Neural progenitor cell (in vitro differentiated cells): Measurements from ENCODE around the gene PAGE5. TPM values are rescaled to one million over a fixed set of nuclear protein-coding genes. Genes with fewer than 3 reads are reported as not detected.

ENCODE experiments used
- DNase-seq: peaks from one replicate; pipeline ENCODE4 v3.0.0-alpha.2; 2016; ENCODE audit warnings: low spot score
- H2AFZ ChIP-seq: fragments of 200-600 bp; sonication (generic); replicated peaks from 2 replicates; pipeline ENCODE4 v1.6.1; 2016; ENCODE audit warnings: antibody characterized with exemption
- H3F3A ChIP-seq: fragments of 200-600 bp; sonication (generic); 2 replicates; pipeline ENCODE4 v1.6.1; 2016; ENCODE audit warnings: antibody characterized with exemption, low read depth
- H3K27ac ChIP-seq: fragments of 200-600 bp; sonication (generic); 2 replicates; pipeline ENCODE4 v1.5.1; 2016; ENCODE audit warnings: mild to moderate bottlenecking
- H3K27me3 ChIP-seq: fragments of 200-600 bp; sonication (generic); 2 replicates; pipeline ENCODE4 v1.6.1; 2016; ENCODE audit warnings: mild to moderate bottlenecking, moderate library complexity
- H3K36me3 ChIP-seq: fragments of 200-600 bp; sonication (generic); 2 replicates; pipeline ENCODE4 v1.5.1; 2016
- H3K4me1 ChIP-seq: fragments of 200-600 bp; sonication (generic); 2 replicates; pipeline ENCODE4 v1.6.1; 2016; ENCODE audit warnings: mixed run types
- H3K4me2 ChIP-seq: fragments of 200-600 bp; sonication (generic); 2 replicates; pipeline ENCODE4 v1.6.1; 2016
- H3K4me3 ChIP-seq: fragments of 200-600 bp; sonication (generic); 2 replicates; pipeline ENCODE4 v1.5.1; 2016
- H3K79me2 ChIP-seq: fragments of 200-600 bp; sonication (generic); 2 replicates; pipeline ENCODE4 v1.6.1; 2016; ENCODE audit warnings: low read depth
- H3K9ac ChIP-seq: fragments of 200-600 bp; sonication (generic); 2 replicates; pipeline ENCODE4 v1.6.1; 2016
- H3K9me3 ChIP-seq: fragments of 200-600 bp; sonication (generic); 2 replicates; pipeline ENCODE4 v1.5.1; 2016; ENCODE audit warnings: low read depth
- H4K20me1 ChIP-seq: fragments of 200-600 bp; sonication (generic); 2 replicates; pipeline ENCODE4 v1.6.1; 2016; ENCODE audit warnings: low read depth
- H3K27ac Mint-ChIP-seq: 3 replicates; pipeline ENCODE4 v1.8.0; 2021; ENCODE audit warnings: mixed read lengths
- H3K27me3 Mint-ChIP-seq: 2 replicates; pipeline ENCODE4 v1.8.0; 2022; ENCODE audit warnings: low read depth, mild to moderate bottlenecking, inconsistent platforms, moderate library complexity, mixed read lengths; ENCODE audit not compliant: insufficient read depth
- H3K36me3 Mint-ChIP-seq: 3 replicates; pipeline ENCODE4 v1.8.0; 2021; ENCODE audit warnings: mixed read lengths
- H3K4me1 Mint-ChIP-seq: 3 replicates; pipeline ENCODE4 v1.8.0; 2021; ENCODE audit warnings: mixed read lengths
- H3K4me3 Mint-ChIP-seq: 3 replicates; pipeline ENCODE4 v1.8.0; 2021; ENCODE audit warnings: mild to moderate bottlenecking, moderate library complexity, mixed read lengths
- H3K9me3 Mint-ChIP-seq: 3 replicates; pipeline ENCODE4 v1.8.0; 2020; ENCODE audit warnings: mixed read lengths
- EZH2 ChIP-seq: fragments of 200-600 bp; sonication (generic); IDR thresholded peaks from 2 replicates; pipeline ENCODE4 v1.6.1; 2017; ENCODE audit warnings: antibody characterized with exemption, mild to moderate bottlenecking, moderate library complexity
- EZH2phosphoT487 ChIP-seq: fragments of 200-600 bp; sonication (generic); IDR thresholded peaks from 2 replicates; pipeline ENCODE4 v1.6.1; 2017; ENCODE audit warnings: antibody characterized with exemption
- total RNA-seq: library from RNA; depleted of rRNA; stranded (reverse); fragments of >200 nt; gene quantifications from 2 replicates; pipeline ENCODE4 v1.2.3, GENCODE V29; 2015; ENCODE audit warnings: low replicate concordance
- TF ChIP-seq, protein P1 (sequence below): fragments of 200-600 bp; sonication (generic); IDR thresholded peaks from 2 replicates; pipeline ENCODE4 v1.5.1; 2017; ENCODE audit warnings: antibody characterized with exemption, mild to moderate bottlenecking

Gene PAGE5, protein sequence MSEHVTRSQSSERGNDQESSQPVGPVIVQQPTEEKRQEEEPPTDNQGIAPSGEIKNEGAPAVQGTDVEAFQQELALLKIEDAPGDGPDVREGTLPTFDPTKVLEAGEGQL
- not detected in 2 replicates for total RNA-seq

GRCh38 chrX:55220119-55220794, at the start of gene PAGE5:
PAGE5 (plus strand) TSS chrX:55220346; CDS start chrX:55221383, 1,037 bp downstream.
- H3F3A ChIP-seq = no peaks in the 10 kb centered on the region
- no peak for DNase-seq
- H3K79me2 ChIP-seq = no peaks in the 10 kb centered on the region
- no peak within 1 kb of the TSS for H3K27ac Mint-ChIP-seq
- H3K4me2 ChIP-seq = no peak within 1 kb of the TSS
- H3K4me3 ChIP-seq = no peak within 1 kb of the TSS
- H3K9ac ChIP-seq = no peak within 1 kb of the TSS
- no peaks in the 10 kb centered on the region for H3K4me1 Mint-ChIP-seq
- H3K9me3 Mint-ChIP-seq = peaks cover 5% of the 10 kb centered on the region
- no peaks in the 10 kb centered on the region for H3K36me3 ChIP-seq
- TF ChIP-seq, protein P1, sequence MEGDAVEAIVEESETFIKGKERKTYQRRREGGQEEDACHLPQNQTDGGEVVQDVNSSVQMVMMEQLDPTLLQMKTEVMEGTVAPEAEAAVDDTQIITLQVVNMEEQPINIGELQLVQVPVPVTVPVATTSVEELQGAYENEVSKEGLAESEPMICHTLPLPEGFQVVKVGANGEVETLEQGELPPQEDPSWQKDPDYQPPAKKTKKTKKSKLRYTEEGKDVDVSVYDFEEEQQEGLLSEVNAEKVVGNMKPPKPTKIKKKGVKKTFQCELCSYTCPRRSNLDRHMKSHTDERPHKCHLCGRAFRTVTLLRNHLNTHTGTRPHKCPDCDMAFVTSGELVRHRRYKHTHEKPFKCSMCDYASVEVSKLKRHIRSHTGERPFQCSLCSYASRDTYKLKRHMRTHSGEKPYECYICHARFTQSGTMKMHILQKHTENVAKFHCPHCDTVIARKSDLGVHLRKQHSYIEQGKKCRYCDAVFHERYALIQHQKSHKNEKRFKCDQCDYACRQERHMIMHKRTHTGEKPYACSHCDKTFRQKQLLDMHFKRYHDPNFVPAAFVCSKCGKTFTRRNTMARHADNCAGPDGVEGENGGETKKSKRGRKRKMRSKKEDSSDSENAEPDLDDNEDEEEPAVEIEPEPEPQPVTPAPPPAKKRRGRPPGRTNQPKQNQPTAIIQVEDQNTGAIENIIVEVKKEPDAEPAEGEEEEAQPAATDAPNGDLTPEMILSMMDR = no peak
- TF ChIP-seq EZH2phosphoT487 = no peak
- TF ChIP-seq EZH2 = no peak
- H3K27me3 Mint-ChIP-seq = no peaks in the 10 kb centered on the region
- H2AFZ ChIP-seq = no peak within 1 kb of the TSS
- peaks cover 38% of the 10 kb centered on the region for H3K9me3 ChIP-seq
- no peaks in the 10 kb centered on the region for H3K36me3 Mint-ChIP-seq
- no peak within 1 kb of the TSS for H3K4me3 Mint-ChIP-seq
- no peaks in the 10 kb centered on the region for H3K4me1 ChIP-seq
- H3K27ac ChIP-seq = no peak within 1 kb of the TSS
- no peaks in the 10 kb centered on the region for H4K20me1 ChIP-seq
- no peaks in the 10 kb centered on the region for H3K27me3 ChIP-seq

GRCh38 chrX:55187281-55187680, 32.9 kb upstream of the PAGE5 start:
- Histone ChIP-seq H3K79me2 (no peaks in the 10 kb centered on the region), H3K27me3 (no peaks in the 10 kb centered on the region), H3K4me2 (no peak overlapping the region), H3K27ac (no peak overlapping the region), H3K36me3 (no peaks in the 10 kb centered on the region), H3K9ac (no peak overlapping the region), H4K20me1 (no peaks in the 10 kb centered on the region), H2AFZ (no peak overlapping the region), H3F3A (no peaks in the 10 kb centered on the region), H3K4me3 (no peak overlapping the region), H3K9me3 (peaks cover 19% of the 10 kb centered on the region), H3K4me1 (no peaks in the 10 kb centered on the region)
- Mint-ChIP-seq H3K36me3 (no peaks in the 10 kb centered on the region), H3K9me3 (no peaks in the 10 kb centered on the region), H3K4me1 (no peaks in the 10 kb centered on the region), H3K4me3 (no peak overlapping the region), H3K27ac (no peak overlapping the region), H3K27me3 (no peaks in the 10 kb centered on the region)
- TF ChIP-seq EZH2 (no peak), EZH2phosphoT487 (no peak)
- TF ChIP-seq, protein P1 = no peak
- DNase-seq = no peak

DNA sequence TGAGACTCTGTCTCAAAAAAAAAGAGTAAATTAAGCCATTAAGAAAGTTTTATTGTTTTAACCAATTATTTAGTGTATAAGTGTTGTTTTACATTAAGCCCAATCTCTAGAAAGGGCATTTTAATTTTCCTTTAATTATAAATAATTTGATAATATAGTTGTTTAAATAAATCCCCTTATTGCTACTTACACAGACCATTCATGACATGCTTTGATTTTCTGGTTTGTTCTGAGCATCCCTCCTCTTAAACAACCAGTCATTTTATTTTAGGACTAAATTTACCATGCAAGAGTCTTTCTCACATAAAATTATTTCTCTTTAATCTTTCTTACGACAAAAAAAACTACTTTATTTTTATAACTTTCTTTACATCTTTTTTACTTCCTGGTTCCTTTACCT, 23.5 kb upstream of the PAGE5 start:
- no peaks in the 10 kb centered on the region for H3K36me3 Mint-ChIP-seq
- no peaks in the 10 kb centered on the region for H3K79me2 ChIP-seq
- no peak overlapping the region for H3K27ac ChIP-seq
- H3F3A ChIP-seq = no peaks in the 10 kb centered on the region
- H3K4me1 Mint-ChIP-seq = no peaks in the 10 kb centered on the region
- H3K27ac Mint-ChIP-seq = no peak overlapping the region
- H3K4me1 ChIP-seq = no peaks in the 10 kb centered on the region
- H3K36me3 ChIP-seq = no peaks in the 10 kb centered on the region
- TF ChIP-seq EZH2 (no peak), EZH2phosphoT487 (no peak)
- TF ChIP-seq, protein P1 = no peak
- H3K4me3 Mint-ChIP-seq = no peak overlapping the region
- no peak overlapping the region for H3K4me3 ChIP-seq
- H2AFZ ChIP-seq = no peak overlapping the region
- no peaks in the 10 kb centered on the region for H3K27me3 ChIP-seq
- H3K9me3 ChIP-seq = peaks cover 29% of the 10 kb centered on the region
- DNase-seq = peak; percentile 4
- no peaks in the 10 kb centered on the region for H4K20me1 ChIP-seq
- H3K9ac ChIP-seq = no peak overlapping the region
- H3K9me3 Mint-ChIP-seq = peaks cover 20% of the 10 kb centered on the region
- no peaks in the 10 kb centered on the region for H3K27me3 Mint-ChIP-seq
- H3K4me2 ChIP-seq = no peak overlapping the region
